HL-60 (cell line): ENCODE measurements around the gene FADD.

Source experiments
- CTCF ChIP-seq: IDR thresholded peaks from one replicate; pipeline ENCODE4 v1.5.1; 2011; ENCODE audit warnings: low read length, control low read depth, inconsistent platforms; ENCODE audit not compliant: insufficient read depth
- GABPA ChIP-seq: IDR thresholded peaks from 2 replicates; pipeline ENCODE4 v1.6.1; 2012; ENCODE audit warnings: low read depth
- POLR2AphosphoS5 ChIP-seq: IDR thresholded peaks from 2 replicates; pipeline ENCODE4 v1.6.1; 2012; ENCODE audit warnings: low read depth
- REST ChIP-seq: IDR thresholded peaks from 2 replicates; pipeline ENCODE4 v1.6.1; 2012; ENCODE audit warnings: low read depth; ENCODE audit not compliant: insufficient replicate concordance
- SPI1 ChIP-seq: IDR thresholded peaks from 2 replicates; pipeline ENCODE4 v1.6.1; 2012; ENCODE audit warnings: low read depth, mild to moderate bottlenecking, borderline replicate concordance

- TF ChIP-seq CTCF (no peak), GABPA (no peak), REST (no peak), POLR2AphosphoS5 (no peak), SPI1 (no peak)
These were observed 41.6 kb downstream of the FADD start for GRCh38 chr11:70244698-70245097.
